GM18499 (cell line): ENCODE results near the gene HSD3B7.
"Not testable (repeated sequence)": the region's sequence is repeated elsewhere in the genome, so short reads cannot be mapped to it uniquely, and the experiment has no call there.

Experiments
- ATAC-seq: cut with Tn5 transposase; IDR thresholded peaks from one replicate; pipeline ENCODE4 v1.9.1; 2021; ENCODE audit warnings: moderate number of reproducible peaks; ENCODE audit not compliant: insufficient read depth, unreplicated experiment

Gene HSD3B7

DNA sequence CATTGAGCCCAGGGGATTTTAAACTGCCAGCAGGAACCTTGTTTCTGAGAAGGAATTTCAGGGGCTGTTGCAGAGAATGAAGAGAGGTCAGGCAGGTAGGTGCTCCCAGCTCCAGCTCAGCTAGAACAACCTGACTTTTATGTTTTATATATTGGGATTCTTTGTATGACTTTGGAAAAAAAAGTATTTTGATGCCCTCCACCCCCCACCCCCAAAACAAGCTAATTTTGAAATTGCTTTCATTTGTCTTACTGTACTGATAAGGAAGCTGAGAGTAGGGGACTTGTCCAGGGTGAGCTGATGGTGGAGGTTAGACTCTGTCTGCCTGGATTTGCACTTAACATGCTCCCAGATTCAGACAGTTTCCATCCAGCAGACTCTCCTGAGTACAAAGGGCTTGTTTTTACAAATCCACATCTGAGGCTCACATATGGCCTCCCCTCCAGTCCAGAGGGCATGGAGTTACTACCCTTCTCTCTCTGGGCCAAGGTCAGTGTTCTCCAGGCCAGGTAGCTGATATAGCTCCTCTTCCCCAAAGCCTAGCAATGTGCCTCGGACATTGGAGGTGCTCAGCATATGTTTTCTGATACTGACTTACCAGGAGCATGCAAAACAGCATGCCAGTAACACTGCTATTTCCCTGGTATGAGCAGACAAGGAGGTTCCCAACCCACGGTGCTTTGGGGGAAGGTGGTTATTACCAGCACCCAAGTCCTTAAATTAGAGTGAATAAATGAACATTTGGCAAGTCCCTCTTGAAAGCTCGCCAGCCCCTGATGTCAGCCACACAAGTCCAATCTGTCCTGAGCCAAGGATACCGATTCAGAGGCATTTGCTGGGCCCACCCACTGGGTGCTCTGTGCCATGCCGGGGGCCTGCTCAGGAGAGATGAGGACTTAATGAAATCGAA, 14.1 kb downstream of the HSD3B7 start:
- no peak for ATAC-seq

DNA sequence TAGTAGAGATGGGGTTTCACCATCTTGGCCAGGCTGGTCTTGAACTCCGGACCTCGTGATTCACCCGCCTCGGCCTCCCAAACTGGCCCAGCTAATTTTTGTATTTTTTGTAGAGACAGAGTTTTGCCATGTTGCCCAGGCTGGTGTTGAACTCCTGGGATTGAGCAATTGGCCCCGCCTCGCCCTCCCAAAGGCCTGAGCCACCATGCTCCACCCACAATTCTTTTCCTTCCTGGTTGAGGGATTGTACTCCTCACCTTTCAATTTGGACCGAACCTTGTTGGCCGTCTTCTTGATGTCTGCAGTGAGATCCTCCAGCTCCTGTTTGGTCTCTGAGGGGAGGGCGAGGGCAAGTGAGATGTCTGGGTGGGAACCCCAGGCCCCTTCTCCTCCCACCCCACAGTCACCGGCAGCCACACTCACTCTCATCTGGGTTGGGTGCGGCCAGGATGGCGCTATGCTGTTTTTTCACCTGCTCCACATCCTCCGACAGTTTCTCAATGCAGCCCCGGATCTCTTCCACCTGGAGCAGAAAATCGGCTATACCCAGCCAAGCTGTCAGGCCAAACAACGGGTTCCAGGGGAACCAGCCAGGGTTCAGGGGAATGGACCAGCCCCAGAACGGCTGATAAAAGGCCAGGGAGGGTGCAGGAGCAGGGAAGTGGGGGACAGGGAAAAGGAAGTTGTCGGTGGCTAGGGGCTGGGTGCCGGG, 15.8 kb downstream of the HSD3B7 start:
- ATAC-seq, result no peak

DNA sequence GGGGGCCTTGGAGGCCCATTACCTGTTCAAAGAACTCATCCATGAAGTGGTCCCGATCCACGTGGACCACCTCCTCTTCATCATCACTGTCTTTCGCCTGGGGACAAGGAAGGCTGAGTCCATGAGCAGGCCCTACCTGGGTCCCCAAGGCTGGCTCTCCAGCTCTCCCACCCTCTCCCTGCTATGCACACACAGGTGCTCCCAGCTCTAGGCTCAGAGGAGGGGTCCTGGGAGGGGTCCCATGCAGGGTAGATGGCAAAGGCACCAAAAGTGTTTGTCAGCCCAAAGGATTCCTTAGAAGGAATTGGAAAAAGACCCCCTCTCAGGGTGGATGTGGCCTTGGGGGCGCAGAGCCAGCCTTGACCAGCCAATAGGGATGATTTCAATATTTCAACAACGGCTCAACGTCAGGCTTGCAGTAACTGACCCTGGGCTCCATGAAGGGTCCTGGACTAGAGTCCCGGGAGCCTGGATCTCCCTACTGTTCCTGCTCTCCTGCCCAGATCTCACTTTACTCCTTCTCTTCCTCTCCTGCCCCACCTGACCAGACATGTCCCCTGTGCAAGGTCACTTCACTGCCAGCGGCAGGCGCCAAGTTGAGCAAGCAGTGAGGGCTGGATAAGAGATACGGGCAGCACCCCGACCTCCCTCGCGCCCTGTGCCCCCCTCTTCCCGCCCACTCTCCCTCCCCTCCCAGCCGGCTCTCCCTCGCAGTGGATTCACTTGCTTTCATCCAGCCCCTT, 16.7 kb downstream of the HSD3B7 start:
- no peak for ATAC-seq

DNA sequence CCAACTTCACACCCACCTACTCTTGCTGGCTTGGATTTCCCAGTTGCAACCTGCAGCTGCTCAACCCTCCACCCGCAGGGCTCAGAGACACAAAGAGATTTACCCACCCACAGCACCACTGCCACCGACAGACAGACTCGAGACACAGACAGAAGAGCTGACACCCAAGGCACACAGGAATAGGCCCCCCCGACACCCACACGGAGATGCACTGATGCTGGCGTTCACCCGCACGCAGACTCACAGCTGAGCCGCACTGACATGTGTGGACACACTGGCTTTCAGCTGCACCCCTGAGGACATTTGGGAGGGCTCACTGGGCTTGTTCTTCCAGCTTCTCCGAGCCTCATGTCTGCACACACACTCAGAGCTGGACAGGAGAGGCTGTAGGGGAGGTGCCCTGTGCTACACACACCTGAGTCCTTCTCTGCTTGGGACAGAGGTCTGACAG, 17.3 kb downstream of the HSD3B7 start:
- ATAC-seq, result no peak

DNA sequence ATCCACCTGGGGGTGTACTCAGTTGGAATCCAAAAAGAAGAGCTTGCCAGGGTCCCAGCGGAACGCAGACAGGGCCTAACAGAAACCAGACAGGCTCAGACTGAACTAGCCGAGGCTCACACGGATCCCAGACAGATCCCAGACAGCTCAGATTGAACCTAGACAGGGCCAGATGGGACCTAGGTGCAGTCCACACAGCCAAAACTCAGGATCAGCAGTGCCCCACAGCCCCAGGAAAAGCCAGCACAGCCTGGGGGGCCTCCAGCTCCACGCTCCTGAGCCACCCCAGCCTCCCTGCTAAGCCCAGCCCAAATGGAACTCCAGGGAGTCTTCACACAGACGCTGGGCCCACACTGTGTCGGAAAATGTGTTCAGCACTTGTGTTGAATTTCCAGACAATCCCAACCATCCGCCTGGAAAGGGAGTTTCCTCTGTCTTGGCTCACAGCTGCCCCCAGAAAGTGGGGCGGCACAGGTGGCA, 17.9 kb downstream of the HSD3B7 start:
- no peak for ATAC-seq

DNA sequence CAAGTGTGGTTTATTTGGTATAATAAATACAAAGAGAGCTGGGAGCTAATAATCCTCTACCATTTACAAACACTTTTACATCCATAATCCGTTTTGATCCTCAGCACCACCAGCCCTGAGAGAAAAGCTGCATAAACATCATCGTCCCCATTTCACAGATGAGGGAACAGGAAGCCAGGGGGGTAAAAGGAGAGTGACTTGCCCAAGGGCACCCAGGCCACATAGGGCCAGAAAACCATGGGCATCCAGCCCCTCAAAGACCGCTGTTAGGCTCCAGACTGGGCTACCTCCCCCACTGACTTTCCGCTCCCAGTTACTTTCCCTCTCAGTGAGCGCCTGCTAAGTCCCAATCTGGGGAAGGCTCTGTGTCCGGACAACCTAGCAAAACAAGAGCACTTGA, 18.7 kb downstream of the HSD3B7 start:
- no peak for ATAC-seq

DNA sequence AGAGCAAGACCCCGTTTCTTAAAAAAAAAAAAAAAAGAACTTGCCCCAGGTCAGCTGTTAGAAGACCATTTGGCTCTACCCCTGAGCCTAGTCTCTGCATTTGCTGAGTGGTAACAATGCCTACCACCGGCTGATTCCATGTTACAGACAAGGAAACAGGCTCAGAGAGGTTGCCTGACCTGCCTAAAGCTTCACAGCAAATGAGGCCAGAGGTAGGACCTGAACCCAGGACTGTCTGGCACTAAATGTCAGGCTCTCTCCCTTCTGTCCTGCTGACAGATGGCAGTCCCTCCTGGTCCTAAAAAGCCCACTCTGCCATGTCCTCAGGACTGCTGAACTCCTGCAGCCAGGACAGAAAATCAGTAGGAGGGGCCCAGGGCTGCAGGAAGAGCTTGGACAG, 19.7 kb downstream of the HSD3B7 start:
- no peak for ATAC-seq

DNA sequence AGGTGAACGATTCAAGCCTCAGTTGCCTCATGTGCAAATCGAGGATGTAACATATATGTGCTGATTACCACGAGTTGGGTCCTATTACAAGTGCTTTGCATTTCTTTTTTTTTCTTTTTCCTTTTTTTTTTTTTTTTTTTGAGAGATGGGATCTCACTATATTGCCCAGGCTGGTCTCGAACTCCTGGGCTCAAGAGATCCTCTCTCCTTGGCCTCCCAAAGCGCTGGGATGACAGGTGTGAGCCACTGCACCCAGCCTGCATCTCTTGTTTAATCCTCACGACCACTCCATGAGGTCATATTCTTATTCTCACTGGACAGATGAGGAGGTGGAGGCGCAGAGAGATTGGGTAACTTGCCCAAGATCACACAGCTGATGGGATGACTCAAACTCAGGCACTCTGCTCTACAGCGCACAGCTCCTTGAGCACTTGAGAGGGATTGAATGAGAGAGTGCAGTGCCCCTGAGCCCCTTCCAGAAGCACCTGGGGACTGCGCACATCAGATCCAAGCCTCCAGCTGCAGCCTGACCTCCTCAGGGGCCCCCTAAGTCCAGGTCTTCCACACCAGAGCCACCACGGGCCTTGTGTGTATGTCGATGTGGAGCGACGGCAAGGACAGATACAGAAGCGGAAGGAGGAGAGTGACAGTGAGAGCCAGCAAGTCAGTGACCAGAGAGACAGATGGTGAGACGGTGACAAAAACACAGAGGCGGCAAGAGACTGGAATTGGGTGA, 20.5 kb downstream of the HSD3B7 start:
- ATAC-seq, result no peak

DNA sequence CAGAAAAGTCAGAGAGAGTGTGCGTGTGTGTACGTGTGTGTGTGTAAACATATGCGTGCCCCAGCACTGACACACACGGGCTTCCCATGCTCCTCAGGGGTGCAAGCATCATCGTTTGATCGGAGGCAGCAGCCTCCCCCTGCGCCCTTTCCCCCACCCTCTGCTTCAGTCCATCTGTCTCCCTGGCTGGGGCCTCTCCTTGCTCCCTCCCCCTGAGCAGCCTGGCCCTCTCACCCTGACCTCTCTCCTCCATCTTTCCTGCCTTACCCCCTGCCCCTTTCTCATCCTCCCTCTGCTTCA, 21.0 kb downstream of the HSD3B7 start:
- no peak for ATAC-seq

DNA sequence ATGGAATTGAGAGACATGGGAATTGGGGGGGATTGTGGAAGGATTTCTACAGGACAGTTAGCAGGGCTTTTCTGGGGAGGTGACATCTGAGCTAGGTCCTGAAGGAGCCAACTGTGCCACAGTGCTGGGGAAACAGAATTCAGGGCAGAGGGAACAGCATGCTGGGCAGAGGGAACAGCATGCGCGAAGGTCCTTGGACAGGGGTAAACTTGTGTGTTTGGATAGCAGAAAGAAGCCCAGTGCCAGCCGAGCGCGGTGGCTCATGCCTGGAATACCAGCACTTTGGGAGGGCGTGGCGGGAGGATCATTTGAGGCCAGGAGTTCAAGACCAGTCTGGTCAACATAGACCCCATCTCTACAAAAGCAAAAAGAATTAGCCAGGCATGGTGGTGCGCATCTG, 21.6 kb downstream of the HSD3B7 start:
- no peak for ATAC-seq

DNA sequence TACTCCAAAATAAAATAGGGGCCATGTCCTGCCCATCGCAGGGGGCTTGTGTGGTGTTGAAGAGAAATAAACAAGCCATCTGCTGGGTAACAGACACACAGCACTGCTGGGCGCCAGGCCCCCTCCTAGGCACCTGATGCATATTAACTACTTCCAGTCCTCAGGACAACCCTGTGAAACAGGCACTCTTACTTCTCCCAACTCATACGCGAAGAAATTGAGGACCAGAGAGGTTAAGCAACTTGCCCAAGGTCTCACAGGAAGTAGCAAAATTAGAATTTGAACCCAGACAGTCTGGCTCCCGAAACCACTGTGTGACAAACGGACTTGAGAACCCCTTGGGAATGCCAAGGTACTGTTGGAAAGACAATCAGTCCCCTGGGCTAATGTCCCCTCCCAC, 22.7 kb downstream of the HSD3B7 start:
- ATAC-seq, result no peak

DNA sequence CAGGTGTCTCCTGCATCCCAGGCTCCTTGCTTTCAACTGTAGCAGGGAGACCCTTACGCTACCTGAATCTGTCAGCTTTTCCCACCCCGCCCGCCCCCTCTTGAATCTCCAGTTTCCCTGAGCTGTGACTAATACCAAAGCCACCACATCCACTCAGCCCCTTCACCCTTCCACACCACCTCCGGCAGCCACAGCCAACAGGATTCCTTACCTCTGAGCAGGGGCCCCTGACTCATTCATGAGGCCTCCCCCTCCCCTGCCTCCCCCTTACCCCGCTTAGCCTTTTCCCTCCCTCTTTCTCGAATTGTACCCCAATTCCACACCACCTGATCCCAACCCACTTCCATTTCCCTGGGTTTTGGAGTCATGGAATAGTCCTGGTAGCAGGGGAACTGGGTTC, 23.1 kb downstream of the HSD3B7 start:
- no peak for ATAC-seq

DNA sequence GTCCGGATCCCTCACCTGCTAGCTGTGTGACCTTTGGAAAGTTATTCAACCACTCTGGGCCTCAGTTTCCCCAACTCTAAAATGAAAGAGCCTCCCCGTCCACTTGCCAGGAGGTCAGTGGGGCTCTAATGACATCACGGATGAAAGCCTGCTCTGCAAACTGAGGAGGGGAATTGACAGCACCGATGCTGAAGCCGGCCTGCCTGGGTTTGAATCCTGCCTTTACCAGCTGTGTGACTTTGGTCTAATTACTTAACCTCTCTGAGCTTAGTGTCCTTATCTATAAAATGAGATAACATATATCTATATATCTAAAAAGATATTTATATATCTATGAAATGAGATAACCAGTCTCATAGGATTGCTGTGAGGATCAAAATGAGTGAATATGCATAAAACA, 23.5 kb downstream of the HSD3B7 start:
- ATAC-seq, result no peak

DNA sequence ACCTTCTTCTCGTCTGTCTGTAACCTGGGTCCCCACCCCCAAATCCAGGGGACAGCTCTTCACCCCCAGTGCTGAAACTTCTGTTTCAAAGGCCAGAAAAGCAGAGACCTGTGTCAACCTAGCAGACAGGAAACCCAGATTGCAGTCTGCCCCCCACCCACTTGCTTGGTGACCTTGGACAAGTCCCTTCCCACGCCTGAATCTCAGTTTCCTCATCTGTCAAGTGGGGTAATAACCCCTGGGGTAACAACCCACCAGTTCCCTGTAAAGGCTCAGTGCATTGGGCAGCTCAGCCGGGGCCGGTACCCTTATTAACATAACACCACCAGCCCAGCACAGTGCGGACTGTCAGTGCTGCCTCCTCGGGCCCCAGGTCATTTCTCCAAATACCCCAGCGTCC, 24.1 kb downstream of the HSD3B7 start:
- no peak for ATAC-seq

DNA sequence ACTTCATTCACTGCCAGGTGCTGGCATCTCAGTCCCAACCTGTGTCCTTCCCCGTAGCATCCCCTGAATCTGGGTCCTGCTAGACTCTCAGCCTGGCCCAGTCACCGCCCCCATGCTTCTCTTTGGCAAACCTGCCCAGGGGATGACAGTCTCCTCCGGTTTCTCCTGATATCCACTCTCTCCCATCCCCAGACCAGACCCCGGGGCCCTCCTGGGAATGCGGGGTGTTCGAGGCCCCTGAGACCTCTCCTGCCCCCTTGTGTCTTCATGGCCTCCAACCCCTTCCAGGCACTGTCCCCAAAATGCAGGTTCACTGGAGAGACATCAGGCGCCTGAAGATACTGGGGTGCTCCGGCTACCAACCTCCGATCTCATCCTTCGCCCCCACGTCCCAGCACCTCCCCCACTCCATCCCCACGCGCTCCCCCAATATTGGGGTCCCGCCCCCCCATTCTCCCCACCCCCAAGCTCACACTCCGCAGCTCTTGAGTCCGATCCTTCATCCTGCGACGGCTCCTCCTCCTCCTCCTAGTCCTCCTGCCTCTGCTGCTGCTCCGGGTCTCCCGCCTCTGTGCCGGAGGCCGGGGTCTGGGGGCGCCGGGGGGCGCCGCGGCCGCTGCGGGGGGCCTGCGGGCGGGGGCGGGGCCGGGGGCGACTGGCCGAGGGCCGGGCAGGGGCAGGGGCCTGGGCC, 25.0 kb downstream of the HSD3B7 start:
- ATAC-seq, result no peak

DNA sequence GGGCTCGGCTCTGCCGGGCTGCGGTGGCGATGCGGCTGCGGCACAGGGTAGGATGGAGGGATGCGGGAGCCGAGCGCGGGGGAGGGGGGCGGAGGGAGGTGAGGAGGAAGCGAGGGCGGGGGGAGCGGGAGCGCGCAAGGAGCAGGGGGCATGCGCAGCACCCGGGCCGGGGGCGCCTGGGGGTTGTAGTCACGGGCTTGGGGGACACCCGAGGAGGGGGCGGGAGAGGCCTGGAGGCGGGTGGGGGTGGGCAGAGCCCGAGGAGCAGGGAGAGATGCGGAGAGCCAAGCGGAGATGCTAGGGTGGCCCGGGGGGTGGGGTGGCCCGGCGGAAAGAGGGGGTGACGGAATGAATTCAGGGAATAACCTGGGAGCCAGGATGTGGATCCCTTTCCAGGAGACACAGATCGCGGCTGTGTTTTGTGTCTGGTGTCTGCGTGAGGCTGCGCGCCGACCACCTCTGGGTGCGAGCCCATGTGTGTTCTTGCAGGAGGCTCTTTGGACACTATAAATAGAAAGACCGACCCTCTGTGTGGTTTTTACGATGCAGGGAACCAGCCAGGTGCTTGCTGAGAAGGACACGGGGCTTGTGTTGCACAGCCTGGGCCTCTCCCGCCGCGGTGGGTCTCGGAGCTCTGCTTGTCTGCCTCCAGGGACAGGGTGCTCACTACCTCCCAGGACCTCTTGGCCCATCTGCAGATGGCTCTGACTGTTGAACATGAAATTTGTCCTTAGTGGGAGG, 25.7 kb downstream of the HSD3B7 start, which contains the start of gene STX1B:
Gene STX1B (minus strand): TSS at position 54 of the 741 bp plus-strand sequence. CDS start 242 bp downstream, outside the sequence.
- ATAC-seq, result no peak

DNA sequence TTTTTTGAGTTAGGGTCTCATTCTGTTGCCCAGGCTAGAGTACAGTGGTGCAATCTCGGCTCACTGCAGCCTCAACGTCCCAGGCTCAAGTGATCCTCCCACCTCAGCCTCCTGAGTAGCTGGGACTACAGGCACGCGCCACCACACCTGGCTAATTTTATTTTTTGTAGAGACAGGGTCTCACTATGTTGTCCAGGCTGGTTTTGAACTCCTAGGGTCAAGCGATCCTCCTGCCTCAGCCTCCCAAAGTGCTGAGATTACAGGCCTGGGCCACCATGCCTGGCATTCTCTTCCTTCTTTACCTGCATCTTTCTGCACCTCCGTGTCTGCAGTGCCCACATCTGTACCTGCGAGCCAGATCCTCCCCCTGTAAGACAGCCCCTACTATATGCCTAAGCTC, 26.8 kb downstream of the HSD3B7 start:
- ATAC-seq, result not testable (repeated sequence)

DNA sequence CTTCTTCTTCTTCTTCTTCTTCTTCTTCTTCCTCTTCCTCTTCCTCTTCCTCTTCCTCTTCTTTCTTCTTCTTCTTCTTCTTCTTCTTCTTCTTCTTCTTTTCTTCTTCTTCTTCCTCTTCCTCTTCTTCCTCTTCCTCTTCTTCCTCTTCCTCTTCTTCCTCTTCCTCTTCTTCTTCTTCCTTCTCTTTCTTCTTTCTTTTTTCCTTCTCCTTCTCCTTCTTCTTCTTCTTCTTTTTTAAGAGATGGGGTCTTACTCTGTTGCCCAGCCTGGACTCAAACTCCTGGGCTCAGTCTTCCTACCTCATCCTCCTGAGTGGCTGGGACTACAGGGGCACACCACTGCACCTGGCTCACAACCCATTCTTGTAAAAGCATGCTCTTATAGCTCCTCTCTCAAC, 28.3 kb downstream of the HSD3B7 start:
- not testable (repeated sequence) for ATAC-seq

DNA sequence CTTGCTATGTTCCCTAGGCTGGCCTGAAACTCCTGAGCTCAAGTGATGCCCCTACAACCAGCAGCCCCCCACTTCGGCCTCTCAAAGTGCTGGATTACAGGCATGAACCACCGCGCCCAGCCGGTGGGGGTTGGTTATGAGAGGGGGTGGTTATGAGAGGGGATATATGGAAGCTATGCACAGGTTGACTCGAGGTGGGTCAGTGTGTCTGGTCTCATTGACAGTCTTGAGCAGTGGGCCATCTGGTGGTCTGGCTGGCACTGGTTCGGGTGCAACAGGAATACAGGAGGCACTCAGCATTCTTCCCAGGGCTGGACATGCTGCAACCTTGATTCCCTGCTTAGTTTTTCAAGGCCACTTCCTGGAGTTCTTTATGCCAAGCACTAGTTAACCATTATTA, 31.0 kb downstream of the HSD3B7 start:
- no peak for ATAC-seq
